BE2C (cell line): ENCODE data around the gene NEK11.

ENCODE experiments used
- DNase-seq: peaks from one replicate; pipeline ENCODE4 v3.0.0-alpha.2; 2020
- H3K27me3 ChIP-seq: fragments of 250-450 bp; sonication (Bioruptor Pico); 2 replicates; pipeline ENCODE4 v1.5.1; 2020; ENCODE audit warnings: mild to moderate bottlenecking
- H3K36me3 ChIP-seq: fragments of 250-450 bp; sonication (Bioruptor Pico); 2 replicates; pipeline ENCODE4 v1.5.1; 2020; ENCODE audit warnings: mild to moderate bottlenecking
- H3K4me1 ChIP-seq: fragments of 250-450 bp; sonication (Bioruptor Pico); 2 replicates; pipeline ENCODE4 v1.5.1; 2020
- H3K4me3 ChIP-seq: 2 replicates; pipeline ENCODE4 v1.5.1; 2011; ENCODE audit warnings: low read depth, low read length
- H3K9me3 ChIP-seq: fragments of 250-450 bp; sonication (Bioruptor Pico); 2 replicates; pipeline ENCODE4 v1.5.1; 2020
- TF ChIP-seq, protein P1 (sequence below): IDR thresholded peaks from 2 replicates; pipeline ENCODE4 v1.5.1; 2012; ENCODE audit warnings: mild to moderate bottlenecking, low read depth, low read length

The NEK11 gene

GRCh38 chr3:131341761-131342160 is 315.1 kb downstream of the NEK11 start:
- H3K27me3 ChIP-seq = peaks cover 6% of the 10 kb centered on the region
- no peaks in the 10 kb centered on the region for H3K9me3 ChIP-seq
- TF ChIP-seq, protein P1, sequence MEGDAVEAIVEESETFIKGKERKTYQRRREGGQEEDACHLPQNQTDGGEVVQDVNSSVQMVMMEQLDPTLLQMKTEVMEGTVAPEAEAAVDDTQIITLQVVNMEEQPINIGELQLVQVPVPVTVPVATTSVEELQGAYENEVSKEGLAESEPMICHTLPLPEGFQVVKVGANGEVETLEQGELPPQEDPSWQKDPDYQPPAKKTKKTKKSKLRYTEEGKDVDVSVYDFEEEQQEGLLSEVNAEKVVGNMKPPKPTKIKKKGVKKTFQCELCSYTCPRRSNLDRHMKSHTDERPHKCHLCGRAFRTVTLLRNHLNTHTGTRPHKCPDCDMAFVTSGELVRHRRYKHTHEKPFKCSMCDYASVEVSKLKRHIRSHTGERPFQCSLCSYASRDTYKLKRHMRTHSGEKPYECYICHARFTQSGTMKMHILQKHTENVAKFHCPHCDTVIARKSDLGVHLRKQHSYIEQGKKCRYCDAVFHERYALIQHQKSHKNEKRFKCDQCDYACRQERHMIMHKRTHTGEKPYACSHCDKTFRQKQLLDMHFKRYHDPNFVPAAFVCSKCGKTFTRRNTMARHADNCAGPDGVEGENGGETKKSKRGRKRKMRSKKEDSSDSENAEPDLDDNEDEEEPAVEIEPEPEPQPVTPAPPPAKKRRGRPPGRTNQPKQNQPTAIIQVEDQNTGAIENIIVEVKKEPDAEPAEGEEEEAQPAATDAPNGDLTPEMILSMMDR = no peak
- H3K4me3 ChIP-seq = no peak overlapping the region
- no peaks in the 10 kb centered on the region for H3K4me1 ChIP-seq
- DNase-seq = no peak
- H3K36me3 ChIP-seq = no peaks in the 10 kb centered on the region

DNA sequence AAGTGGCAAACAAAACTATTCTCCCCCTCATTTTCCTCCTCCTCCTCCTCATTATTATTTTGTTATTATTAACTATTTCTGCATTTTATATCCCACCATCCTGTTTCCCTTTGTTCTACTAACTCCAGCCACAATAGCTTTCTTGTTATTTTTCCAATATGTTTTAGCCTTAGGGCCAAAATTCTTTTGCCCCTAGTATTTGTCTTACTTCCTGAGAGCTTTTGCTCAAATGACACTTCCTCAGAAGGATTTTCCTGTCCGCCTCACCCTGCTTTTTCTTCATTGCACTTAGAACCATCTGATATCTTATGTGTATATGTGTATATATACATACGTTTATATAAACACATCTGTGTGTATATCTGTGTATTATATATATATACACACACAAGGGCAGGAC is 322.2 kb downstream of the NEK11 start:
- no peaks in the 10 kb centered on the region for H3K4me1 ChIP-seq
- H3K36me3 ChIP-seq = no peaks in the 10 kb centered on the region
- DNase-seq = no peak
- no peaks in the 10 kb centered on the region for H3K27me3 ChIP-seq
- no peaks in the 10 kb centered on the region for H3K9me3 ChIP-seq
- H3K4me3 ChIP-seq = no peak overlapping the region
- TF ChIP-seq, protein P1 = no peak

DNA sequence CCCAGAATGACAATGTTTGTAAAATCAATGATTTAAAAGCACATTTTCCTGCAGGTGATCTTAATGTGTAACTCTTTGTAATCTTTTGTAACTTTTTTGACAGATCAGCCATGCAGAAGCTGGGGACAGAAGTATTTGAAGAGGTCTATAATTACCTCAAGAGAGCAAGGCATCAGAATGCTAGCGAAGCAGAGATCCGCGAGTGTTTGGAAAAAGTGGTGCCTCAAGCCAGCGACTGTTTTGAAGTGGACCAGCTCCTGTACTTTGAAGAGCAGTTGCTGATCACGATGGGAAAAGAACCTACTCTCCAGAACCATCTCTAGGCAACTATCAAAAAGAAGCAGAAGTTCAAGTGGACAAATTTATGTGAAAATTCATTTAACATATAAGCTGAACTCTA is 322.8 kb downstream of the NEK11 start:
- Histone ChIP-seq H3K4me1 (no peaks in the 10 kb centered on the region), H3K4me3 (no peak overlapping the region), H3K9me3 (no peaks in the 10 kb centered on the region), H3K36me3 (no peaks in the 10 kb centered on the region), H3K27me3 (no peaks in the 10 kb centered on the region)
- TF ChIP-seq, protein P1 = no peak
- DNase-seq = no peak

GRCh38 chr3:131349946-131350347 is 323.3 kb downstream of the NEK11 start:
- Histone ChIP-seq H3K9me3 (no peaks in the 10 kb centered on the region), H3K36me3 (no peaks in the 10 kb centered on the region), H3K4me3 (no peak overlapping the region), H3K27me3 (no peaks in the 10 kb centered on the region), H3K4me1 (no peaks in the 10 kb centered on the region)
- DNase-seq = peak; percentile 60
- TF ChIP-seq, protein P1 = no peak

GRCh38 chr3:131350506-131350905 is 323.8 kb downstream of the NEK11 start:
- H3K4me3 ChIP-seq = no peak overlapping the region
- DNase-seq = no peak
- no peaks in the 10 kb centered on the region for H3K9me3 ChIP-seq
- H3K36me3 ChIP-seq = no peaks in the 10 kb centered on the region
- no peaks in the 10 kb centered on the region for H3K4me1 ChIP-seq
- no peaks in the 10 kb centered on the region for H3K27me3 ChIP-seq
- TF ChIP-seq, protein P1 = no peak

- H3K9me3 ChIP-seq = no peaks in the 10 kb centered on the region
- TF ChIP-seq, protein P1 = no peak
- DNase-seq = no peak
- H3K27me3 ChIP-seq = no peaks in the 10 kb centered on the region
- no peaks in the 10 kb centered on the region for H3K36me3 ChIP-seq
- H3K4me3 ChIP-seq = no peak overlapping the region
- H3K4me1 ChIP-seq = no peaks in the 10 kb centered on the region
Measured at GRCh38 chr3:131353016-131353877, 326.6 kb downstream of the NEK11 start.
